Measurements from ENCODE around the gene PMEL. TPM values are rescaled to one million over a fixed set of nuclear protein-coding genes. Genes with fewer than 3 reads are reported as not detected.

PMEL gene
- total RNA-seq (1.7 TPM), polyA plus RNA-seq (ENCODE audit: insufficient read depth, low read depth, low replicate concordance) (3.5 TPM)
- long read RNA-seq, donor 1: 0 reads
- long read RNA-seq, donor 2: 0 reads
- long read RNA-seq, donor 3: 0 reads
- long read RNA-seq, donor 4, partial matches to known transcripts: 0 of 8 reads
- long read RNA-seq, donor 4, other reads (novel, unspliced or antisense): 8 of 8 reads
- long read RNA-seq, donor 5: 0 reads
- long read RNA-seq, donor 6, partial matches to known transcripts: 0 of 5 reads
- long read RNA-seq, donor 6, other reads (novel, unspliced or antisense): 5 of 5 reads
- long read RNA-seq, donor 7, partial matches to known transcripts: 1 of 3 reads
- long read RNA-seq, donor 7, other reads (novel, unspliced or antisense): 1 of 3 reads
- long read RNA-seq, donor 8, partial matches to known transcripts: 0 of 1 reads
- long read RNA-seq, donor 8, other reads (novel, unspliced or antisense): 0 of 1 reads
- long read RNA-seq, donor 9: 0 reads
- long read RNA-seq, donor 10, partial matches to known transcripts: 7 of 13 reads
- long read RNA-seq, donor 10, other reads (novel, unspliced or antisense): 6 of 13 reads

DNA sequence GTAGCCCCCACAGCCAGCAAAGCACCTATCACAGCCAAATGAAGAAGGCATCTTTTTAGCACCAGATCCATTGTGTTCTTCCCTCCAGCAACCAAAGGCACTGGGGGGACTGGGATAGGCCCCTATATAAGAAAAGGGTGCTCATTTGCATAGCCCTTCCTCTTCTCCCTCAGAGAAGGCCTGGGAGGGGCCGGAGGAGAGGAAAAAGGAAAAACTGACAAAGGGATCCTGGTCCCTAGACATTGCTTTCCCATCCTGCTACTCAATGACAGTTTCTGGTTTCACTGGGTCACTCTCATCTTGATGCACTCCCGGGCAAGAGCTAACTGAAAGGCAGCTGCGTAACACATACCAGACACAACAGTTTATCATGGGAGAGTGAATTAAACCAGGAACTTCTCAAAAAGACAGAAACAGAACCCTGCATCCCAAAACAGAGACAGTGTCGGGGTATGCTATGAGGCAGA, at the start of gene PMEL:
Gene PMEL, minus strand, starts transcription at position 102 of the 467 bp plus-strand sequence. Its CDS starts 31 bp downstream, at position 71.
- no peaks in the 10 kb centered on the region for H3K27me3 ChIP-seq (ENCODE audit: control insufficient read depth, insufficient read depth, low read length)
- no peaks in the 10 kb centered on the region for H3K36me3 ChIP-seq (ENCODE audit: control insufficient read depth in 2 of 3, insufficient read depth in 3 of 3, low read length in 3 of 3)
- peaks cover 0 to 12% (median 5%) of the 10 kb centered on the region in 3 donors for H3K4me1 ChIP-seq (ENCODE audit: control insufficient read depth in 2 of 3, insufficient read depth in 2 of 3, low read depth in 1 of 3, low read length in 3 of 3)
- H3K4me3 ChIP-seq (ENCODE audit: low read length in 3 of 3): peak within 1 kb of the TSS; percentile 75 to 87 (median 84)
- H3K9ac ChIP-seq (ENCODE audit: low read length in 3 of 3): peak within 1 kb of the TSS; percentile 66 to 87 (median 66)
- TF ChIP-seq, protein P1, sequence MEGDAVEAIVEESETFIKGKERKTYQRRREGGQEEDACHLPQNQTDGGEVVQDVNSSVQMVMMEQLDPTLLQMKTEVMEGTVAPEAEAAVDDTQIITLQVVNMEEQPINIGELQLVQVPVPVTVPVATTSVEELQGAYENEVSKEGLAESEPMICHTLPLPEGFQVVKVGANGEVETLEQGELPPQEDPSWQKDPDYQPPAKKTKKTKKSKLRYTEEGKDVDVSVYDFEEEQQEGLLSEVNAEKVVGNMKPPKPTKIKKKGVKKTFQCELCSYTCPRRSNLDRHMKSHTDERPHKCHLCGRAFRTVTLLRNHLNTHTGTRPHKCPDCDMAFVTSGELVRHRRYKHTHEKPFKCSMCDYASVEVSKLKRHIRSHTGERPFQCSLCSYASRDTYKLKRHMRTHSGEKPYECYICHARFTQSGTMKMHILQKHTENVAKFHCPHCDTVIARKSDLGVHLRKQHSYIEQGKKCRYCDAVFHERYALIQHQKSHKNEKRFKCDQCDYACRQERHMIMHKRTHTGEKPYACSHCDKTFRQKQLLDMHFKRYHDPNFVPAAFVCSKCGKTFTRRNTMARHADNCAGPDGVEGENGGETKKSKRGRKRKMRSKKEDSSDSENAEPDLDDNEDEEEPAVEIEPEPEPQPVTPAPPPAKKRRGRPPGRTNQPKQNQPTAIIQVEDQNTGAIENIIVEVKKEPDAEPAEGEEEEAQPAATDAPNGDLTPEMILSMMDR (IDR thresholded peaks at IDR 0.05; ENCODE audit: borderline replicate concordance, extremely low read depth, insufficient read depth): no peak
- DNase-seq (no peak), FAIRE-seq (no peak)
- H3K27ac ChIP-seq (ENCODE audit: low read depth in 2 of 2, low read length in 2 of 2): peak within 1 kb of the TSS; percentile 29 to 70
- intact Hi-C loops (cut with DNase I): no loop called here
- H3K9me3 ChIP-seq (ENCODE audit: control insufficient read depth in 2 of 3, insufficient read depth in 1 of 3, low read length in 3 of 3): no peaks in the 10 kb centered on the region

DNA sequence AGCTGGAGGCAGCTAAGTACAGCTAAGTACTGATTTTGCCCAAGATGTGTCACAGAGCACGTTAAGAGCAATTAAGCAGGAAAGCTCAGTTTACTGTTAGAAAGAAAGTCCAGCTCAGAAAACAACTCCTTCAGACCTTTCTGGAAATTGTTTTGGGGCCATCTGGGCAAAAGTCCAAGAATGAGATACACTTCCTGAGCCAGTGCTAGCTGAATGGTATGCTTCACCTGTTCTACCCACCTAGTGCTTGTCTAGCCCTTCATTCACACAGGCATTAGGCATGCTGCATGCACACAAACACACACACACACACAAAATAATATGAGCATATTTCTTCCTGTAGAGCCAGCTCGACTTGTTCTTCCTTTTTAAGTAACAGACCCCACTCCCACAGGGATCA, 48.4 kb upstream of the PMEL start:
- no peaks in the 10 kb centered on the region for H3K9me3 ChIP-seq (ENCODE audit: control insufficient read depth in 2 of 3, insufficient read depth in 1 of 3, low read length in 3 of 3)
- peak overlapping the region; percentile 51 to 73 for H3K27ac ChIP-seq (ENCODE audit: low read depth in 2 of 2, low read length in 2 of 2)
- H3K36me3 ChIP-seq (ENCODE audit: control insufficient read depth in 2 of 3, insufficient read depth in 3 of 3, low read length in 3 of 3): no peaks in the 10 kb centered on the region
- DNase-seq: peak in 3 of 5 donors; percentile 55 to 88 (median 85)
- peak overlapping the region in 1 of 3 donors; percentile 14 for H3K9ac ChIP-seq (ENCODE audit: low read length in 3 of 3)
- TF ChIP-seq, protein P1 (IDR thresholded peaks at IDR 0.05; ENCODE audit: borderline replicate concordance, extremely low read depth, insufficient read depth): no peak
- intact Hi-C loops (cut with DNase I): no loop called here
- H3K4me1 ChIP-seq (ENCODE audit: control insufficient read depth in 2 of 3, insufficient read depth in 2 of 3, low read depth in 1 of 3, low read length in 3 of 3): peaks cover 0 to 12% (median 6%) of the 10 kb centered on the region in 3 donors
- H3K27me3 ChIP-seq (ENCODE audit: control insufficient read depth, insufficient read depth, low read length): no peaks in the 10 kb centered on the region
- H3K4me3 ChIP-seq (ENCODE audit: low read length in 3 of 3): no peak overlapping the region
- no peak for FAIRE-seq

DNA sequence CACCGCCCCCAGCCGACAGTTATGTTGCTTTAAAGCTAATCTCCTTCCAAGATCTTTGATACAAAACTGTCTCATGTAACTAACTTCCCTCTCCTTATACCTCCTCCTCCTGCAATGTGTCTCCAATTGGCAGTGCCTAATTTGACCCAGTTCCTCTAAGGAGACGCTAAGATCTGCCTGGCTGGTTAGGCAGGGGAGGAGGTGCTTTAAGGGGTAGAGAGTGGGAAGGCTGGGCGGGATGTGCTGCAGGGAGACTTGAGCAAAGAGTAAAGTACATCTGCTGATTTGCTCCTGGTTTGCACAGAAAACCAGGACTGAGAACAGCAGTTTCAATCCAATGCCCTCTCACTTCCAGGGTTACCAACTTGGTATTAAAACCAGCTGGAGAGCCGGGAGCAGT, 47.6 kb upstream of the PMEL start:
- no peaks in the 10 kb centered on the region for H3K36me3 ChIP-seq (ENCODE audit: control insufficient read depth in 2 of 3, insufficient read depth in 3 of 3, low read length in 3 of 3)
- H3K9ac ChIP-seq (ENCODE audit: low read length in 3 of 3): no peak overlapping the region
- DNase-seq (no peak), FAIRE-seq (no peak)
- TF ChIP-seq, protein P1 (IDR thresholded peaks at IDR 0.05; ENCODE audit: borderline replicate concordance, extremely low read depth, insufficient read depth): no peak
- H3K9me3 ChIP-seq (ENCODE audit: control insufficient read depth in 2 of 3, insufficient read depth in 1 of 3, low read length in 3 of 3): no peaks in the 10 kb centered on the region
- H3K27me3 ChIP-seq (ENCODE audit: control insufficient read depth, insufficient read depth, low read length): no peaks in the 10 kb centered on the region
- peaks cover 0 to 12% (median 6%) of the 10 kb centered on the region in 3 donors for H3K4me1 ChIP-seq (ENCODE audit: control insufficient read depth in 2 of 3, insufficient read depth in 2 of 3, low read depth in 1 of 3, low read length in 3 of 3)
- H3K27ac ChIP-seq (ENCODE audit: low read depth in 2 of 2, low read length in 2 of 2): peak overlapping the region; percentile 51 to 73
- intact Hi-C loops (cut with DNase I): no loop called here
- no peak overlapping the region for H3K4me3 ChIP-seq (ENCODE audit: low read length in 3 of 3)
